H1 (cell line): Measurements from ENCODE around the gene CACNB4. TPM values are rescaled to one million over a fixed set of nuclear protein-coding genes. Genes with fewer than 3 reads are reported as not detected.

Source experiments
- CTCF ChIA-PET: fragments of 300-600 bp; sonication (Branson Sonifier 250); formaldehyde crosslinking; loops from one replicate; lab custom pipeline; 2021; ENCODE audit not compliant: partially characterized antibody; lab: Charles Lee
- POLR2A ChIA-PET: fragments of 300-600 bp; sonication (Branson Sonifier 250); formaldehyde crosslinking; loops from one replicate; lab custom pipeline; 2021; ENCODE audit warnings: inconsistent platforms; ENCODE audit not compliant: partially characterized antibody; lab: Charles Lee
- DNase-seq, 2 experiments: peaks; one replicate each; pipeline versions ENCODE4 v3.0.0 to v3.0.0-alpha.2; 2010 to 2022; ENCODE audit warnings: low spot score in 2 of 2, low read depth in 1 of 2, mixed read lengths in 1 of 2
- FAIRE-seq: peaks from 2 replicates; lab custom pipeline; 2011; peaks lifted over from hg19 to GRCh38; lab: Jason Lieb, UNC
- H2AFZ ChIP-seq: 2 replicates; pipeline ENCODE4 v1.8.1; 2012; ENCODE audit warnings: low read length, inconsistent platforms
- H2AK5ac ChIP-seq: 2 replicates; pipeline ENCODE4 v1.6.1; 2013; ENCODE audit warnings: low read depth, low read length
- H2BK120ac ChIP-seq: replicated peaks from 2 replicates; pipeline ENCODE3; 2013; ENCODE audit warnings: low read depth, low read length, inconsistent platforms
- H2BK12ac ChIP-seq: 2 replicates; pipeline ENCODE4 v1.6.1; 2013; ENCODE audit warnings: low read depth, low read length
- H2BK15ac ChIP-seq: 2 replicates; pipeline ENCODE4 v1.6.1; 2013; ENCODE audit warnings: low read length
- H2BK20ac ChIP-seq: 2 replicates; pipeline ENCODE4 v1.6.1; 2013; ENCODE audit warnings: low read length
- H2BK5ac ChIP-seq: 2 replicates; pipeline ENCODE4 v1.6.1; 2013; ENCODE audit warnings: low read depth, low read length
- H3K14ac ChIP-seq: 2 replicates; pipeline ENCODE4 v1.6.1; 2013; ENCODE audit warnings: inconsistent platforms; ENCODE audit not compliant: insufficient read length
- H3K18ac ChIP-seq: 2 replicates; pipeline ENCODE4 v1.6.1; 2013; ENCODE audit warnings: low read length; ENCODE audit errors: extremely low read depth
- H3K23ac ChIP-seq: 2 replicates; pipeline ENCODE4 v1.6.1; 2013; ENCODE audit warnings: inconsistent platforms; ENCODE audit not compliant: insufficient read length
- H3K23me2 ChIP-seq: 2 replicates; pipeline ENCODE4 v1.6.1; 2013; ENCODE audit warnings: low read depth, low read length
- H3K27ac ChIP-seq: 2 replicates; pipeline ENCODE4 v1.6.1; 2011; ENCODE audit warnings: low read depth, low read length, inconsistent platforms
- H3K27me3 ChIP-seq, 4 experiments: replicated peaks in 1 of 4; 1 replicate in 1 of 4; 2 replicates in 3 of 4; pipeline versions ENCODE4 v1.6.1 to v1.8.1; 2011 to 2013; ENCODE audit warnings: low read length in 3 of 4, mild to moderate bottlenecking in 3 of 4, inconsistent platforms in 2 of 4, mixed read lengths in 2 of 4, moderate library complexity in 1 of 4; ENCODE audit not compliant: control insufficient read depth in 3 of 4, insufficient read depth in 3 of 4; ENCODE audit errors: extremely low read depth in 1 of 4
- H3K36me3 ChIP-seq, 4 experiments: 2 replicates each; pipeline versions ENCODE4 v1.6.1 to v1.8.1; 2011 to 2013; ENCODE audit warnings: mild to moderate bottlenecking in 4 of 4, low read length in 3 of 4, moderate library complexity in 2 of 4, control low read depth in 1 of 4, inconsistent platforms in 1 of 4; ENCODE audit not compliant: insufficient read depth in 4 of 4, control insufficient read depth in 2 of 4
- H3K4ac ChIP-seq: replicated peaks from 2 replicates; pipeline ENCODE3; 2013; ENCODE audit warnings: low read length, low read depth, mixed read lengths, inconsistent platforms; ENCODE audit not compliant: insufficient read length
- H3K4me1 ChIP-seq, 4 experiments: replicated peaks in 1 of 4; 1 replicate in 1 of 4; 2 replicates in 3 of 4; pipeline versions ENCODE4 v1.6.1 to v1.8.1; 2011 to 2013; ENCODE audit warnings: low read length in 3 of 4, inconsistent platforms in 2 of 4, mixed read lengths in 1 of 4; ENCODE audit not compliant: insufficient read depth in 4 of 4, control insufficient read depth in 3 of 4
- H3K4me2 ChIP-seq, 2 experiments: 2 replicates each; pipeline versions ENCODE4 v1.6.1 to v1.8.1; 2011 to 2013; ENCODE audit warnings: low read depth in 2 of 2, low read length in 2 of 2, control low read depth in 1 of 2, inconsistent platforms in 1 of 2, mild to moderate bottlenecking in 1 of 2; ENCODE audit not compliant: insufficient read depth in 1 of 2
- H3K4me3 ChIP-seq, 4 experiments: fragments of 200-600, 300-600 bp in 1 of 4; sonication (generic), shearing (Covaris generic), sonication (Bioruptor Twin) in 1 of 4; 2 replicates each; pipeline versions ENCODE4 v1.5.1 to v1.8.1; 2011 to 2016; ENCODE audit warnings: low read length in 4 of 4, low read depth in 3 of 4, control low read depth in 2 of 4, inconsistent platforms in 2 of 4, mild to moderate bottlenecking in 2 of 4, mixed read lengths in 1 of 4, moderate library complexity in 1 of 4; ENCODE audit not compliant: insufficient read depth in 2 of 4; ENCODE audit errors: extremely low read depth in 1 of 4
- H3K56ac ChIP-seq: replicated peaks from 2 replicates; pipeline ENCODE3; 2013; ENCODE audit warnings: low read depth, mild to moderate bottlenecking, mixed read lengths, low read length, inconsistent platforms; ENCODE audit not compliant: insufficient read length
- H3K79me1 ChIP-seq: 2 replicates; pipeline ENCODE4 v1.6.1; 2013; ENCODE audit warnings: low read depth, low read length, control low read depth
- H3K79me2 ChIP-seq, 2 experiments: 2 replicates each; pipeline versions ENCODE4 v1.6.1 to v1.8.1; 2012 to 2013; ENCODE audit warnings: low read length in 2 of 2, mild to moderate bottlenecking in 2 of 2, inconsistent platforms in 1 of 2; ENCODE audit not compliant: insufficient read depth in 2 of 2, control insufficient read depth in 1 of 2
- H3K9ac ChIP-seq, 4 experiments: replicated peaks in 1 of 4; 1 replicate in 1 of 4; 2 replicates in 3 of 4; pipeline versions ENCODE4 v1.6.1 to v1.8.1; 2011 to 2013; ENCODE audit warnings: low read depth in 3 of 4, low read length in 3 of 4, control low read depth in 2 of 4, mild to moderate bottlenecking in 2 of 4, moderate library complexity in 2 of 4, inconsistent platforms in 1 of 4; ENCODE audit errors: extremely low read depth in 1 of 4
- H3K9me3 ChIP-seq, 2 experiments: 2 replicates each; pipeline versions ENCODE4 v1.6.1 to v1.8.1; 2012 to 2013; ENCODE audit warnings: mild to moderate bottlenecking in 2 of 2, moderate library complexity in 2 of 2, control low read depth in 1 of 2, inconsistent platforms in 1 of 2, low read depth in 1 of 2, low read length in 1 of 2, mixed read lengths in 1 of 2; ENCODE audit not compliant: insufficient read depth in 2 of 2
- H4K20me1 ChIP-seq, 2 experiments: replicated peaks in 1 of 2; 2 replicates each; pipeline versions ENCODE3 to v1.8.1; 2011 to 2013; ENCODE audit warnings: inconsistent platforms in 2 of 2, low read length in 2 of 2, mild to moderate bottlenecking in 1 of 2; ENCODE audit not compliant: insufficient read depth in 2 of 2, control insufficient read depth in 1 of 2
- H4K5ac ChIP-seq: 2 replicates; pipeline ENCODE4 v1.6.1; 2013; ENCODE audit warnings: low read length, low read depth, mixed read lengths, inconsistent platforms; ENCODE audit not compliant: insufficient read length
- H4K8ac ChIP-seq: 2 replicates; pipeline ENCODE4 v1.8.0; 2013; ENCODE audit warnings: mild to moderate bottlenecking, moderate library complexity, low read length, inconsistent platforms; ENCODE audit not compliant: insufficient read depth; ENCODE audit errors: extremely low read depth
- H4K91ac ChIP-seq: replicated peaks from 2 replicates; pipeline ENCODE3; 2013; ENCODE audit warnings: low read length, mixed read lengths, inconsistent platforms; ENCODE audit not compliant: insufficient read length
- EGR1 ChIP-seq: IDR thresholded peaks from 2 replicates; pipeline ENCODE4 v1.6.1; 2011; ENCODE audit warnings: low read depth, low read length, borderline replicate concordance
- GTF2F1 ChIP-seq: IDR thresholded peaks from 2 replicates; pipeline ENCODE4 v1.6.1; 2012; ENCODE audit warnings: low read depth, low read length, improper control_type of control experiment, borderline replicate concordance
- POLR2A ChIP-seq, 2 experiments: IDR thresholded peaks; 1 replicate in 1 of 2; 2 replicates in 1 of 2; pipeline ENCODE4 v1.6.1; 2011; ENCODE audit warnings: low read depth in 2 of 2, low read length in 2 of 2, mild to moderate bottlenecking in 2 of 2; ENCODE audit errors: control extremely low read depth in 1 of 2
- SRF ChIP-seq: IDR thresholded peaks from 2 replicates; pipeline ENCODE4 v1.6.1; 2011; ENCODE audit warnings: mild to moderate bottlenecking, low read depth, low read length, moderate library complexity
- TBP ChIP-seq: IDR thresholded peaks from 2 replicates; pipeline ENCODE4 v1.6.1; 2011; ENCODE audit warnings: low read depth, low read length, improper control_type of control experiment
- TCF12 ChIP-seq: IDR thresholded peaks from 2 replicates; pipeline ENCODE4 v1.6.1; 2011; ENCODE audit warnings: low read depth, mild to moderate bottlenecking, low read length
- TEAD4 ChIP-seq: IDR thresholded peaks from 2 replicates; pipeline ENCODE4 v1.6.1; 2012; ENCODE audit warnings: low read depth, low read length, inconsistent platforms, mixed read lengths
- WGBS, 2 experiments: shearing (Covaris generic) in 1 of 2; methylation state at CpG; one replicate each; pipeline versions ENCODE4 v1.1.6 to v1.1.7; 2013 to 2015; ENCODE audit warnings: low lambda C conversion rate in 2 of 2, mixed read lengths in 2 of 2, inconsistent platforms in 1 of 2, low coverage in 1 of 2, missing lambda C conversion rate in 1 of 2; ENCODE audit not compliant: insufficient replicate concordance in 2 of 2, insufficient coverage in 1 of 2, insufficient read length in 1 of 2; ENCODE audit errors: extremely low coverage in 1 of 2, missing lambda C conversion rate in 1 of 2; 5-methylcytosine and 5-hydroxymethylcytosine counted together
- polyA plus RNA-seq, 7 experiments: library from polyadenylated mRNA; depleted of rRNA in 3 of 7; stranded (reverse) in 5 of 7; unstranded in 2 of 7; fragments of >200 nt in 5 of 7; fragments of 200-250 nt in 2 of 7; gene quantifications; 1 replicate in 5 of 7; 2 replicates in 1 of 7; 4 replicates in 1 of 7; pipeline versions ENCODE4 v1.2.1 to v1.2.3, GENCODE V29; 2011 to 2013; ENCODE audit warnings: missing spikeins in 2 of 7, mixed read lengths in 2 of 7
- total RNA-seq: library from RNA; stranded (reverse); fragmentation: NEBNext Ultra II Directional; extraction: Animal tissue kit (Norgen Biotek cat#: 25700); gene quantifications from 2 replicates; pipeline ENCODE4 v1.2.1, GENCODE V29; 2021

CACNB4 gene
- total and polyA plus RNA-seq, 2 of the 8 experiments (the other 6 are each of a cell fraction or from before 2014, with no cell fraction given): 2.0 to 4.0 TPM

DNA sequence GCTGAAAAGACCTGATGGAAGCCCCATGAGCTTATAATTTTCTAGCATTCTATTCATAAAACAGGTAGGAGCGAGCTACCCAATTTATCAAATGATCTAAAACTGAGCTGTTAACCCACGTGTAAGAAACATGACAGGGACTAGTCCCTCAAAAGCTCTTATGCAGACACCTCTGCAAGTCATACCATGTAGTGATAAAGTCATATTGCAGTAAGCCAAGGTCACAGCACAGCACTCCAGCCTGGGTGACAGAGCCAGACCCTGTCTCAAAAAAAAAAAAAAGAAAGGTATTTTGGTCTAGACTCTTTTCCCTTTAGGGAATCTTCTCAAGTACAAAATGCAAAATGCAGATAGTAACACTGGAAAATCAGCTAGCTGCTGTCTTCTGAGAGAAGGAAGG is 211.7 kb downstream of the CACNB4 start:
- Histone ChIP-seq H4K91ac (no peak overlapping the region), H3K9me3 (no peaks in the 10 kb centered on the region), H3K14ac (no peak overlapping the region), H2BK12ac (no peak overlapping the region), H4K20me1 (no peaks in the 10 kb centered on the region), H2BK15ac (no peak overlapping the region), H2BK5ac (no peak overlapping the region), H3K27me3 (no peaks in the 10 kb centered on the region), H3K56ac (no peak overlapping the region), H4K8ac (no peak overlapping the region), H3K4me3 (no peak overlapping the region), H3K23me2 (no peaks in the 10 kb centered on the region), H2BK120ac (no peak overlapping the region), H3K4me2 (no peak overlapping the region), H2AFZ (no peak overlapping the region), H3K79me1 (no peaks in the 10 kb centered on the region), H3K18ac (no peak overlapping the region), H2BK20ac (no peak overlapping the region), H3K79me2 (no peaks in the 10 kb centered on the region), H3K4ac (no peak overlapping the region), H2AK5ac (no peak overlapping the region), H4K5ac (no peak overlapping the region), H3K4me1 (no peaks in the 10 kb centered on the region), H3K23ac (no peak overlapping the region), H3K9ac (no peak overlapping the region), H3K36me3 (no peaks in the 10 kb centered on the region), H3K27ac (no peak overlapping the region)
- CTCF ChIA-PET: interaction anchor here (1.0 to 1.3 kb wide), 2 partner anchors 20 to 60 kb away, joined by 3 read pairs; no protein-coding TSS in a partner anchor
- DNase-seq: no peak
- FAIRE-seq: no peak
- 87% methylated on average over 2 of the region's 2 CpGs; no CpG with 5 or more reads in 1 of the 2 experiments for WGBS, 2 experiments
- POLR2A ChIA-PET: no interaction called here
- no peak for TF ChIP-seq TCF12
- TF ChIP-seq TEAD4: no peak
- no peak for TF ChIP-seq POLR2A (IDR thresholded peaks at IDR 0.05; ENCODE audit: control extremely low read depth in 1 of 2, low read depth in 2 of 2, low read length in 2 of 2)
- no peak for TF ChIP-seq SRF
- TF ChIP-seq TBP: no peak
- no peak for TF ChIP-seq EGR1
- no peak for TF ChIP-seq GTF2F1
